AG04450 (cell line): ENCODE measurements around the gene DIO2. TPM values are rescaled to one million over a fixed set of nuclear protein-coding genes. Genes with fewer than 3 reads are reported as not detected.

Experiments
- CTCF ChIA-PET: fragments of 300-600, 350-600 bp; formaldehyde crosslinking; extraction: SDS; loops from one replicate; lab custom pipeline; 2022; ENCODE audit warnings: antibody characterized with exemption, inconsistent platforms; lab: Charles Lee
- POLR2A ChIA-PET: fragments of 350-600 bp; formaldehyde crosslinking; extraction: SDS; loops from one replicate; lab custom pipeline; 2021; ENCODE audit warnings: antibody characterized with exemption, inconsistent platforms; lab: Yijun Ruan, JAX
- DNase-seq: peaks from one replicate; pipeline ENCODE4 v3.0.0-alpha.2; 2011; ENCODE audit warnings: low read depth, low spot score
- H3K27ac ChIP-seq: one replicate; pipeline ENCODE4 v1.5.1; 2012; ENCODE audit warnings: low read depth, low read length, control low read depth
- H3K27me3 ChIP-seq: one replicate; pipeline ENCODE4 v1.6.0; 2012; ENCODE audit warnings: low read length; ENCODE audit not compliant: control insufficient read depth, insufficient read depth
- H3K4me3 ChIP-seq: 2 replicates; pipeline ENCODE4 v1.5.1; 2011; ENCODE audit warnings: mild to moderate bottlenecking, low read depth, low read length, control low read depth
- H3K9me3 ChIP-seq: 2 replicates; pipeline ENCODE4 v1.5.1; 2012; ENCODE audit warnings: low read length; ENCODE audit not compliant: control insufficient read depth, insufficient read depth
- polyA plus RNA-seq: library from polyadenylated mRNA; depleted of rRNA; stranded (reverse); fragments of >200 nt; gene quantifications from 2 replicates; pipeline ENCODE4 v1.2.3, GENCODE V29; 2011
- TF ChIP-seq, protein P1 (sequence below): IDR thresholded peaks from 2 replicates; pipeline ENCODE4 v1.5.1; 2011; ENCODE audit warnings: low read depth, low read length, control low read depth, inconsistent platforms

DIO2 gene
- polyA plus RNA-seq, 1 experiment, result 28.9 TPM

DNA sequence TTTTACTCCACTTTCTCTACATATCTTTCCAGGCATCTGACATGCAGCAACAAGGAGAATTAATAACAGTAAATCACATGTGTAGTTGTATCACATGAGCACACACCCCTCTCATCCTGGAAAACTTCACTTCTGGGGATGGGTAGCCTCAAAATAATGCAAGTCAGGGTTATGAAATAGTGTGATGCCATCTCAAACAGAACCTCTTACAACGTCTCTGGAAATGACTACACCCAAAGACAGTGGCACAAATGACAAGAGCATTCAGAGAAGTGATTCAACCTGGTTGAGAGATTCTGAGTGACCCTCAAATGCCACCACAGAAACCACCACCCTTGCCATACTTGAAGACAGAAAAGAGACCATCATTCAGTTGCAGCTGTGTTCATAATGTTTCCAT is 2.8 kb downstream of the DIO2 start:
- ChIA-PET CTCF (no interaction called here), POLR2A (no interaction called here)
- H3K27me3 ChIP-seq, result no peaks in the 10 kb centered on the region
- DNase-seq, result no peak
- TF ChIP-seq, protein P1, sequence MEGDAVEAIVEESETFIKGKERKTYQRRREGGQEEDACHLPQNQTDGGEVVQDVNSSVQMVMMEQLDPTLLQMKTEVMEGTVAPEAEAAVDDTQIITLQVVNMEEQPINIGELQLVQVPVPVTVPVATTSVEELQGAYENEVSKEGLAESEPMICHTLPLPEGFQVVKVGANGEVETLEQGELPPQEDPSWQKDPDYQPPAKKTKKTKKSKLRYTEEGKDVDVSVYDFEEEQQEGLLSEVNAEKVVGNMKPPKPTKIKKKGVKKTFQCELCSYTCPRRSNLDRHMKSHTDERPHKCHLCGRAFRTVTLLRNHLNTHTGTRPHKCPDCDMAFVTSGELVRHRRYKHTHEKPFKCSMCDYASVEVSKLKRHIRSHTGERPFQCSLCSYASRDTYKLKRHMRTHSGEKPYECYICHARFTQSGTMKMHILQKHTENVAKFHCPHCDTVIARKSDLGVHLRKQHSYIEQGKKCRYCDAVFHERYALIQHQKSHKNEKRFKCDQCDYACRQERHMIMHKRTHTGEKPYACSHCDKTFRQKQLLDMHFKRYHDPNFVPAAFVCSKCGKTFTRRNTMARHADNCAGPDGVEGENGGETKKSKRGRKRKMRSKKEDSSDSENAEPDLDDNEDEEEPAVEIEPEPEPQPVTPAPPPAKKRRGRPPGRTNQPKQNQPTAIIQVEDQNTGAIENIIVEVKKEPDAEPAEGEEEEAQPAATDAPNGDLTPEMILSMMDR, result no peak
- no peak overlapping the region; the same call in 1 of the 2 replicates for H3K4me3 ChIP-seq
- H3K27ac ChIP-seq, result no peak overlapping the region
- no peaks in the 10 kb centered on the region for H3K9me3 ChIP-seq

DNA sequence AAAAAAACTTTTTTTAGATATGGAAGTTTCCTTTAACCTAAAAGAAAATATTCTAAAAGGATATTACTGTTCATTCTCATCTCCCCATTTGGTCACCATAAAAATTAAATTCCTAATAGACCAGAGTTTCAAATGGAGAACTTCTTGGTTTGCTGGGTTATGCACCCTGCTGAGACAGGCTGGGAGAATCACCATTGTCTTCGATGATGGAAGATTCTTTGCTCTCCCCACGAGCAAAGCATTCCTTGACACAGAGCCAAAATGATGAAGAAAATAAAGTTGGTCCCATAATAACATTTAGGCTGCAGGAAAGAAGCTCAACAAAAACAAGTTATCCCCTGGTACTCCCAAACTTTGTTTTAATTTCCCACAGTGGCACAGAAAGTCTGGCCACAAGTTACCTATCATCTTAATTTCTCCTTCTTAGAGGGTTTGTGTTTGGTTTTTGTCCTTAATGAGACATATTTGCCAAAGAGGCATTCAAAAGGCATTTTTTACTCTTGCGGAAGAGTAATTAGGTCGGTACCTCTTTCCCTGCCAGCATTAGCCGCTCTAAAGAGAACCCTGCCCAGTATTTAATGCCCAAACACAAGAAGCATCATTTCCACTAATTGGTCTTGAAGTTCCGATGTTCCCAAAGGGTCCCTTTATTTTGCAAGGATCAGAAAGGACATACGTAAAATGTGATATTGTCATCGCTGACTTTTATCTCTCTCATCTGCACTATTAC is 4.8 kb downstream of the DIO2 start:
- TF ChIP-seq, protein P1, result no peak
- ChIA-PET POLR2A (no interaction called here), CTCF (interaction anchor here (0.6 kb wide), 1 partner anchor 22 kb away, joined by 3 read pairs; no protein-coding TSS in a partner anchor)
- no peak for DNase-seq
- H3K9me3 ChIP-seq, result peaks cover 4% of the 10 kb centered on the region; the same call in 1 of the 2 replicates
- H3K27me3 ChIP-seq, result no peaks in the 10 kb centered on the region
- no peak overlapping the region for H3K27ac ChIP-seq
- no peak overlapping the region for H3K4me3 ChIP-seq

DNA sequence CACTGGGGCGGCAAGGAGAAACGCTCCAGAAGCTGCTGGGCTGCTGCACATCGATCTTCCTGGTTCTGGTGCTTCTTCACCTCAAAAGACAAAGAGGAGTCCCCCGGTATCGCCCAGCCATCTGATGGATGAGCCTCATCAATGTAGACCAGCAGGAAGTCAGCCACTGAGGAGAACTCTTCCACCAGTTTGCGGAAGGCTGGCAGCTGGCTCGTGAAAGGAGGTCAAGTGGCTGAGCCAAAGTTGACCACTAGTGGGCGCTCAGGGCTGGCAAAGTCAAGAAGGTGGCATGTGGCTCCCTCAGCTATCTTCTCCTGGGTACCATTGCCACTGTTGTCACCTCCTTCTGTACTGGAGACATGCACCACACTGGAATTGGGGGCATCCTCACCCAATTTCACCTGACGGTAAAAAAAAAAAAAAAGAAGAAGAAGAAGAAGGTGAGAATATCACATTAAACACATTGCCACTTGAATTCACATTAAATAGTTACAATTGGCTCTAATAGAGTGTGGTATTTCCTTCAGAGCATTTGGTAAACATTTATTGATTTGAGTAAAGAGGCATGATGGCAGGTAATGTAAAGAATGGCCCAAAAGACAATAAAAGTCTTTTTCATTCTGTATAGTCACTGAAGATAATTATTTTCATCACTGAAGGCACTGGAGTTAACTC is 8.3 kb downstream of the DIO2 start:
- ChIA-PET POLR2A (interaction anchor here (0.7 kb wide), 1 partner anchor 41 kb away, joined by 6 read pairs; no protein-coding TSS in a partner anchor), CTCF (no interaction called here)
- Histone ChIP-seq H3K4me3 (no peak overlapping the region), H3K27me3 (no peaks in the 10 kb centered on the region), H3K27ac (no peak overlapping the region), H3K9me3 (peaks cover 4% of the 10 kb centered on the region; the same call in 1 of the 2 replicates)
- no peak for DNase-seq
- TF ChIP-seq, protein P1, result peak; percentile 28; the same call in 1 of the 2 replicates

DNA sequence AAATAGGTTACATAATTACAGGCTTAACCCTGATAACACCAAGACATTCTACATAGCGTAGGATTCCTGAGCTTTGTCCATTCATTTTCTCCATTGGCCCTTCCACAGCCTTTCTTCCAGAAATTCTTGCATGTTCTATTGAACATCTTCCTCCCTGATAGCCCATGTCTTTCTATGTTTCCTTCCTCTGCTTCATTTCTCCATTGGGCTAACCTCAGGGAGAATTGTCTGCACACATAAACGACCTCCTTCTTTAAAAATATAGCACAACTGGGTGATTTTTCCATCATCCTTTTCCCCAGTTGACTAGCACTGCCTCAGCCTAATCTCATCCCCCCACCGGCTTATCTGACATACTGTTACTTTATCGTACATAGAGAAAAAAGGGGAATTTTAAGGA is 11.2 kb downstream of the DIO2 start:
- ChIA-PET CTCF (interaction anchor here (1.7 kb wide), 1 partner anchor 156 kb away, joined by 4 read pairs; no protein-coding TSS in a partner anchor), POLR2A (no interaction called here)
- H3K27me3 ChIP-seq, result no peaks in the 10 kb centered on the region
- peaks cover 4% of the 10 kb centered on the region; the same call in 1 of the 2 replicates for H3K9me3 ChIP-seq
- H3K4me3 ChIP-seq, result no peak overlapping the region
- H3K27ac ChIP-seq, result no peak overlapping the region
- TF ChIP-seq, protein P1, result no peak
- DNase-seq, result no peak

DNA sequence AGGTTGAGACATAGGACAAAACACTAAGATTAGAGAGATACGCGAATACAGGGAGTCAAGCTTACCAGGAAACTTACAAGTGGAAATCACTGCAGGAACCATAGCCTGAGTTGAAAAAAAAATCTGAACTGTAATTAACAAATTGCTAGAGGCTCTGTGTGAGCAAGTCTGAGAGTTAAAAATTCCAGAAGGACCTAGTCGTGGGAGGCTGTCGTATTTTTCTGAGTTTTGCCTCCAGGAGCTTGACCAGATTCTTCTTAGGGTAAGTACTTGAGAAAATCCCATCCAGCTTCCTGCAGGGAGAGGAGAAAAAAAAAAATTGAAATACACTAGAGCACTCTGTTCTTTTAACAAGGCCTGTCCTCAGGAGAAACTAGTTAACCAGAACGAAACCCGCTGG is 22.7 kb downstream of the DIO2 start:
- no peak overlapping the region for H3K27ac ChIP-seq
- no peaks in the 10 kb centered on the region for H3K9me3 ChIP-seq
- ChIA-PET CTCF (interaction anchor here (1.4 kb wide), 1 partner anchor 133 kb away, joined by 4 read pairs; no protein-coding TSS in a partner anchor), POLR2A (no interaction called here)
- H3K4me3 ChIP-seq, result no peak overlapping the region
- no peak for DNase-seq
- TF ChIP-seq, protein P1, result no peak
- no peaks in the 10 kb centered on the region for H3K27me3 ChIP-seq
